Measurements from ENCODE around the gene PDF.
"Not testable (repeated sequence)": the region's sequence is repeated elsewhere in the genome, so short reads cannot be mapped to it uniquely, and the experiment has no call there.

PDF gene

GRCh38 chr16:69294051-69294450, 36.3 kb downstream of the PDF start:
- Histone ChIP-seq H3K36me3 (ENCODE audit: insufficient read depth, insufficient read length, low read length) (no peaks in the 10 kb centered on the region), H3K27me3 (ENCODE audit: insufficient read depth, insufficient read length) (no peaks in the 10 kb centered on the region), H3K4me1 (ENCODE audit: insufficient read depth, insufficient read length) (no peaks in the 10 kb centered on the region), H3K4me3 (ENCODE audit: insufficient read length, low read depth) (no peak overlapping the region), H3K9ac (ENCODE audit: insufficient read length, low read depth) (no peak overlapping the region), H3K9me3 (ENCODE audit: insufficient read depth, low read length) (no peaks in the 10 kb centered on the region)
- DNase-seq (ENCODE audit: low read depth, low spot score), result no peak
- no peak for TF ChIP-seq ZNF274 (IDR thresholded peaks at IDR 0.05; ENCODE audit: low read depth, low read length)
- no peak for TF ChIP-seq SUZ12 (IDR thresholded peaks at IDR 0.05; ENCODE audit: extremely low read depth, insufficient read depth, insufficient read length)
- TF ChIP-seq YY1 (IDR thresholded peaks at IDR 0.05; ENCODE audit: insufficient read depth, insufficient read length), result no peak

- H3K9me3 ChIP-seq (ENCODE audit: insufficient read depth, low read length), result no peaks in the 10 kb centered on the region
- H3K36me3 ChIP-seq (ENCODE audit: insufficient read depth, insufficient read length, low read length), result peaks cover under 1% of the 10 kb centered on the region
- TF ChIP-seq YY1 (IDR thresholded peaks at IDR 0.05; ENCODE audit: insufficient read depth, insufficient read length), result no peak
- no peak for TF ChIP-seq ZNF274 (IDR thresholded peaks at IDR 0.05; ENCODE audit: low read depth, low read length)
- TF ChIP-seq SUZ12 (IDR thresholded peaks at IDR 0.05; ENCODE audit: extremely low read depth, insufficient read depth, insufficient read length), result no peak
- H3K27me3 ChIP-seq (ENCODE audit: insufficient read depth, insufficient read length), result no peaks in the 10 kb centered on the region
- no peak overlapping the region for H3K4me3 ChIP-seq (ENCODE audit: insufficient read length, low read depth)
- H3K4me1 ChIP-seq (ENCODE audit: insufficient read depth, insufficient read length), result no peaks in the 10 kb centered on the region
- no peak for DNase-seq (ENCODE audit: low read depth, low spot score)
- no peak overlapping the region for H3K9ac ChIP-seq (ENCODE audit: insufficient read length, low read depth)
Measured at GRCh38 chr16:69293401-69293800, 37.0 kb downstream of the PDF start.

- H3K4me3 ChIP-seq (ENCODE audit: insufficient read length, low read depth); H3K27me3 ChIP-seq (ENCODE audit: insufficient read depth, insufficient read length); DNase-seq (ENCODE audit: low read depth, low spot score); H3K36me3 ChIP-seq (ENCODE audit: insufficient read depth, insufficient read length, low read length); H3K9me3 ChIP-seq (ENCODE audit: insufficient read depth, low read length); H3K9ac ChIP-seq (ENCODE audit: insufficient read length, low read depth); H3K4me1 ChIP-seq (ENCODE audit: insufficient read depth, insufficient read length): not testable (repeated sequence)
Measured at GRCh38 chr16:69291657-69292056, 38.7 kb downstream of the PDF start.

GRCh38 chr16:69286941-69287713, 43.3 kb downstream of the PDF start:
- H3K36me3 ChIP-seq (ENCODE audit: insufficient read depth, insufficient read length, low read length), result peaks cover 24% of the 10 kb centered on the region
- H3K4me3 ChIP-seq (ENCODE audit: insufficient read length, low read depth), result no peak overlapping the region
- H3K9ac ChIP-seq (ENCODE audit: insufficient read length, low read depth), result no peak overlapping the region
- no peaks in the 10 kb centered on the region for H3K4me1 ChIP-seq (ENCODE audit: insufficient read depth, insufficient read length)
- no peak for DNase-seq (ENCODE audit: low read depth, low spot score)
- H3K27me3 ChIP-seq (ENCODE audit: insufficient read depth, insufficient read length), result no peaks in the 10 kb centered on the region
- H3K9me3 ChIP-seq (ENCODE audit: insufficient read depth, low read length), result no peaks in the 10 kb centered on the region
- TF ChIP-seq YY1 (IDR thresholded peaks at IDR 0.05; ENCODE audit: insufficient read depth, insufficient read length) (no peak), ZNF274 (IDR thresholded peaks at IDR 0.05; ENCODE audit: low read depth, low read length) (no peak), SUZ12 (IDR thresholded peaks at IDR 0.05; ENCODE audit: extremely low read depth, insufficient read depth, insufficient read length) (no peak)

- DNase-seq (ENCODE audit: low read depth, low spot score), result no peak
- no peak overlapping the region for H3K9ac ChIP-seq (ENCODE audit: insufficient read length, low read depth)
- no peaks in the 10 kb centered on the region for H3K27me3 ChIP-seq (ENCODE audit: insufficient read depth, insufficient read length)
- TF ChIP-seq SUZ12 (IDR thresholded peaks at IDR 0.05; ENCODE audit: extremely low read depth, insufficient read depth, insufficient read length), result no peak
- no peak for TF ChIP-seq YY1 (IDR thresholded peaks at IDR 0.05; ENCODE audit: insufficient read depth, insufficient read length)
- no peak overlapping the region for H3K4me3 ChIP-seq (ENCODE audit: insufficient read length, low read depth)
- no peaks in the 10 kb centered on the region for H3K4me1 ChIP-seq (ENCODE audit: insufficient read depth, insufficient read length)
- peaks cover 24% of the 10 kb centered on the region for H3K36me3 ChIP-seq (ENCODE audit: insufficient read depth, insufficient read length, low read length)
- H3K9me3 ChIP-seq (ENCODE audit: insufficient read depth, low read length), result no peaks in the 10 kb centered on the region
Measured at GRCh38 chr16:69285240-69285639, 45.1 kb downstream of the PDF start.

GRCh38 chr16:69283851-69284250, 46.5 kb downstream of the PDF start:
- Histone ChIP-seq H3K36me3 (ENCODE audit: insufficient read depth, insufficient read length, low read length) (peaks cover 24% of the 10 kb centered on the region), H3K9me3 (ENCODE audit: insufficient read depth, low read length) (no peaks in the 10 kb centered on the region), H3K4me3 (ENCODE audit: insufficient read length, low read depth) (no peak overlapping the region), H3K4me1 (ENCODE audit: insufficient read depth, insufficient read length) (no peaks in the 10 kb centered on the region), H3K27me3 (ENCODE audit: insufficient read depth, insufficient read length) (no peaks in the 10 kb centered on the region), H3K9ac (ENCODE audit: insufficient read length, low read depth) (no peak overlapping the region)
- no peak for TF ChIP-seq YY1 (IDR thresholded peaks at IDR 0.05; ENCODE audit: insufficient read depth, insufficient read length)
- TF ChIP-seq ZNF274 (IDR thresholded peaks at IDR 0.05; ENCODE audit: low read depth, low read length), result no peak
- no peak for TF ChIP-seq SUZ12 (IDR thresholded peaks at IDR 0.05; ENCODE audit: extremely low read depth, insufficient read depth, insufficient read length)
- no peak for DNase-seq (ENCODE audit: low read depth, low spot score)

GRCh38 chr16:69277413-69277812, 53.0 kb downstream of the PDF start:
- H3K4me3 ChIP-seq (ENCODE audit: insufficient read length, low read depth), result no peak overlapping the region
- TF ChIP-seq YY1 (IDR thresholded peaks at IDR 0.05; ENCODE audit: insufficient read depth, insufficient read length) (no peak), SUZ12 (IDR thresholded peaks at IDR 0.05; ENCODE audit: extremely low read depth, insufficient read depth, insufficient read length) (no peak), ZNF274 (IDR thresholded peaks at IDR 0.05; ENCODE audit: low read depth, low read length) (no peak)
- H3K9me3 ChIP-seq (ENCODE audit: insufficient read depth, low read length), result no peaks in the 10 kb centered on the region
- no peak for DNase-seq (ENCODE audit: low read depth, low spot score)
- H3K9ac ChIP-seq (ENCODE audit: insufficient read length, low read depth), result no peak overlapping the region
- H3K4me1 ChIP-seq (ENCODE audit: insufficient read depth, insufficient read length), result no peaks in the 10 kb centered on the region
- H3K27me3 ChIP-seq (ENCODE audit: insufficient read depth, insufficient read length), result no peaks in the 10 kb centered on the region
- H3K36me3 ChIP-seq (ENCODE audit: insufficient read depth, insufficient read length, low read length), result peaks cover 12% of the 10 kb centered on the region
